Activated naive CD8-positive, alpha-beta T cell treated with anti-CD3 and anti-CD28 coated beads, Interleukin-2, amount 10 ng/mL, durations not matched to agents 7 days and 5 days (primary cell): ENCODE results near the gene VAC14. TPM values are rescaled to one million over a fixed set of nuclear protein-coding genes. Genes with fewer than 3 reads are reported as not detected.
"Not testable (repeated sequence)": the region's sequence is repeated elsewhere in the genome, so short reads cannot be mapped to it uniquely, and the experiment has no call there.

Source experiments
- ATAC-seq: fragments of 150-1000 bp; cut with Tn5 transposase; one replicate; pipeline ENCODE4 v1.10.0; 2021; ENCODE audit warnings: low read depth, moderate library complexity
- POLR2A ChIA-PET: fragments of 350-600 bp; sonication (Branson Sonifier 250); formaldehyde crosslinking; loops from one replicate; lab custom pipeline; 2021; ENCODE audit warnings: antibody characterized with exemption; lab: Charles Lee
- DNase-seq: peaks from one replicate; pipeline ENCODE4 v3.0.0; 2021
- H3K27ac Mint-ChIP-seq: one replicate; pipeline ENCODE4 v1.8.0; 2022; ENCODE audit warnings: mild to moderate bottlenecking, mixed read lengths
- H3K27me3 Mint-ChIP-seq: one replicate; pipeline ENCODE4 v1.8.0; 2022; ENCODE audit warnings: mild to moderate bottlenecking, moderate library complexity, mixed read lengths
- H3K36me3 Mint-ChIP-seq: one replicate; pipeline ENCODE4 v1.8.0; 2021; ENCODE audit warnings: mild to moderate bottlenecking, mixed read lengths
- H3K4me1 Mint-ChIP-seq: one replicate; pipeline ENCODE4 v1.8.0; 2021; ENCODE audit warnings: mixed read lengths
- H3K4me3 Mint-ChIP-seq: one replicate; pipeline ENCODE4 v1.8.0; 2022; ENCODE audit warnings: mild to moderate bottlenecking, moderate library complexity, mixed read lengths
- H3K9me3 Mint-ChIP-seq: one replicate; pipeline ENCODE4 v1.8.0; 2021; ENCODE audit warnings: mixed read lengths
- total RNA-seq, 2 experiments: library from RNA; stranded (reverse); gene quantifications; one replicate each; pipeline ENCODE4 v1.2.3, GENCODE V29; 2021

VAC14 gene
- 10 to 100 TPM; 34.4 to 36.9 TPM for total RNA-seq

DNA sequence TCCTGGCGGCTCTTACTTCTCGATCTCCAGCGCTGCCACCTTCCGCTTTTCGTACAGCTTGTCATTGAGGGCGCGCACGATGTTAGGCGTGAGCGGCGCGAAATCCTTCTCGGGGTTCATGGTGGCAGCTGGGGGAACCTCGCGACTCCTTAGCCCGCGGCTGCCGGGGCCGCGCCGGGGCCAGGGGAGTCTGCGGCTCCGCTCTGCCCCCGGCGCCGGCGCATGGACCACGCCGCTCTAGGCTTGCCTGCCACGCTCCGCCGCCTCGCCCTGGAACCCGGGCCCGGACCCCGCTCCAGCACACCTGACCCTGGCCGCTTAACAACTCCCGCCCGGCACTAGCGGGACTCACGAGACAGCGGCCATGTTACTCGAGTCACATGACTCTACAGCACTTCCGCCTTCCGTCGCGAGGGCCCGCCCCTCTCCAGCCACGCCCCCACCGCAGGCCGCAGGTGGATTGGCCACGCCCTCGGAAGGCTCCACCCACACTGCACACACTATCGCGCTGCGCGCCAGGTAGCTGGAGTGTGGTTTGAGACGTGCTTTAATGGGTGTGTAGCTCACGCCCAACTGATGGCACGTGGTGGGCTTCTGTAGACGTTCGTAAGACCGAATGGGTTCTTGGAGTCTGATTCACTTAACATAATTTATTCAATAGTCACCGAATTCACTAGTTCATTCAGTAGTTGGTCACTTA is at the start of gene VAC14:
Gene VAC14 (minus strand): TSS at position 378 of the 700 bp plus-strand sequence. CDS start 258 bp downstream, at position 120.
- Mint-ChIP-seq H3K27me3 (peaks cover 8% of the 10 kb centered on the region), H3K36me3 (no peaks in the 10 kb centered on the region), H3K27ac (peak within 1 kb of the TSS; percentile 94), H3K4me1 (peaks cover 15% of the 10 kb centered on the region), H3K9me3 (peaks cover 7% of the 10 kb centered on the region), H3K4me3 (peak within 1 kb of the TSS; percentile 92)
- ATAC-seq (peak; percentile 91), DNase-seq (peak; percentile 98)
- POLR2A ChIA-PET, result interaction anchor here (1.1 to 1.8 kb wide), 3 partner anchors 8 to 64 kb away, joined by 3 to 5 read pairs (median 4); no protein-coding TSS in a partner anchor

- DNase-seq, H3K4me1 Mint-ChIP-seq, H3K36me3 Mint-ChIP-seq, H3K27ac Mint-ChIP-seq, H3K4me3 Mint-ChIP-seq, POLR2A ChIA-PET, H3K9me3 Mint-ChIP-seq, ATAC-seq, H3K27me3 Mint-ChIP-seq: not testable (repeated sequence)
These were observed 22.6 kb upstream of the VAC14 start for GRCh38 chr16:70823498-70824118.

DNA sequence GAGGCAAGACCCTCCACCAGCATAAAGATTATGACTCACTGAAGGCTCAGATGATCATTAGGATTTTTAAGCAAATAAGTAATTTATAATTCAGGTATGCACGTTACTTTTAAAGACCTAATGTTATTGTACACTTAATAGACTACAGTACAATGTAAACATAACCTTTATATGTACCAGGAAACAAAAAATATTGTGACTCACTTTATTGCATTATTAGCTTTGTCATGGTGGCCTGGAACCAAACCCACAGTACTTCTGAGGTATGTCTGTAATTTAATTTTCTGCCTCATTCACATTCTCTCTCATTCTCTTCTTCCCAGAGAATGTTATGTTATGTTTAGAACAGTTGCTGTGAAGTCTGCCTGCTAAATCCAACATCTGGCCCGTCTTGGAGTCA is 21.8 kb upstream of the VAC14 start:
- POLR2A ChIA-PET, H3K27me3 Mint-ChIP-seq, H3K27ac Mint-ChIP-seq, H3K36me3 Mint-ChIP-seq, H3K4me3 Mint-ChIP-seq, H3K4me1 Mint-ChIP-seq, DNase-seq, ATAC-seq, H3K9me3 Mint-ChIP-seq: not testable (repeated sequence)

GRCh38 chr16:70818088-70818487 is 17.1 kb upstream of the VAC14 start:
- H3K36me3 Mint-ChIP-seq, POLR2A ChIA-PET, ATAC-seq: not testable (repeated sequence)

GRCh38 chr16:70809392-70810060 is 8.6 kb upstream of the VAC14 start:
- Mint-ChIP-seq H3K27me3 (peaks cover 21% of the 10 kb centered on the region), H3K4me1 (no peaks in the 10 kb centered on the region), H3K4me3 (no peak overlapping the region), H3K27ac (no peak overlapping the region), H3K9me3 (no peaks in the 10 kb centered on the region), H3K36me3 (no peaks in the 10 kb centered on the region)
- ATAC-seq, result no peak
- POLR2A ChIA-PET, result no interaction called here
- no peak for DNase-seq

More at GRCh38 chr16:70818088-70818487, 17.1 kb upstream of the VAC14 start:
- not testable (repeated sequence) for H3K4me1 Mint-ChIP-seq, DNase-seq, H3K27ac Mint-ChIP-seq, H3K4me3 Mint-ChIP-seq, H3K27me3 Mint-ChIP-seq, H3K9me3 Mint-ChIP-seq

- Mint-ChIP-seq H3K27me3 (peaks cover 27% of the 10 kb centered on the region), H3K4me1 (no peaks in the 10 kb centered on the region), H3K36me3 (no peaks in the 10 kb centered on the region), H3K4me3 (no peak overlapping the region), H3K9me3 (peaks cover 5% of the 10 kb centered on the region), H3K27ac (no peak overlapping the region)
- POLR2A ChIA-PET, result no interaction called here
- ATAC-seq (no peak), DNase-seq (no peak)
These were observed 7.4 kb upstream of the VAC14 start for GRCh38 chr16:70808371-70808770.

DNA sequence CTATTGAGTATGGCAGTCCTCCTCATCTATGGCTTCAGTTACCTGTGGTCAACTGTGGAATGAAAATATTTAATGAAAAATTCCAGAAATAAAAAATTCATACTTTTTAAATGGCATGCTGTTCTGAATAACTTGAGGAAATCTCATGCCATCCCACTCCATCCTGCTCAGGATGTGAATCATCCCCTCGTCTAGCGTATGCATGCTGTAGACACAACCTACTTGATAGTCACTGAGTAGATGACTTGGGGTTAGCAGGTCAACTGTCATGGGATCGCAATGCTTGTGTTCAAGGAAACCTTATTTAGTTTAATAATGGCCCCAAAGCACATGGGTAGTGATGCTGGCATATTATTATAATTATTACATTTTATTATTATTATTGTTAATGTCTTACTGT is 4.8 kb upstream of the VAC14 start:
- H3K9me3 Mint-ChIP-seq, result peaks cover 7% of the 10 kb centered on the region
- no peaks in the 10 kb centered on the region for H3K4me1 Mint-ChIP-seq
- no peaks in the 10 kb centered on the region for H3K36me3 Mint-ChIP-seq
- H3K27me3 Mint-ChIP-seq, result peaks cover 27% of the 10 kb centered on the region
- H3K4me3 Mint-ChIP-seq, result no peak overlapping the region
- no peak for ATAC-seq
- no peak overlapping the region for H3K27ac Mint-ChIP-seq
- no peak for DNase-seq
- POLR2A ChIA-PET, result no interaction called here

- no peak for DNase-seq
- H3K36me3 Mint-ChIP-seq, result no peaks in the 10 kb centered on the region
- peaks cover 24% of the 10 kb centered on the region for H3K27me3 Mint-ChIP-seq
- no peak overlapping the region for H3K4me3 Mint-ChIP-seq
- no peaks in the 10 kb centered on the region for H3K4me1 Mint-ChIP-seq
- H3K27ac Mint-ChIP-seq, result no peak overlapping the region
- H3K9me3 Mint-ChIP-seq, result peaks cover 7% of the 10 kb centered on the region
- ATAC-seq, result no peak
- POLR2A ChIA-PET, result no interaction called here
These were observed 4.4 kb upstream of the VAC14 start for GRCh38 chr16:70805380-70805779.

DNA sequence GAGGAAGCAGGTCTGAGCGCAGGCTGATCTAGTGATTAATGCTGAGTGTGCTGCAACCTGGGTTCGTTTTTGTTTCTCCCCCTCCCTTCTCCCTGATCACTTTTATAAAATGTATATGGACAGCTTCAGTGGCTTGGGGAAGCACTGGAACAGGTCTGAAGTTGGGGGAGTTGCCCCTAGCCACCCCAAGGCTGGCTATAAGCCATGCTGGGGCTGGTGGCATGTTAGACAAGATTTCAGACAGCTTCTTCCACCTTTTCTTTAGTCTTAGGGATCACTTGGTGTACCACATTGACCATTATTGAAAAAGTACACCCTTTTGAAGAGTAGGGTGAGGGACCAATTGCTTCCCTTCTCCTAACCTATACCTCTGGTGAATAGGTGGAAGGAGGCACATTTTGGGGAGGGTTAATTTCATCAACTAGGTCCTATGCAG is 3.8 kb upstream of the VAC14 start:
- ATAC-seq, result no peak
- POLR2A ChIA-PET, result no interaction called here
- no peak overlapping the region for H3K27ac Mint-ChIP-seq

GRCh38 chr16:70804153-70804733 is 3.3 kb upstream of the VAC14 start:
- Mint-ChIP-seq H3K27me3 (peaks cover 21% of the 10 kb centered on the region), H3K36me3 (no peaks in the 10 kb centered on the region), H3K4me3 (no peak overlapping the region), H3K4me1 (peaks cover 9% of the 10 kb centered on the region), H3K9me3 (peaks cover 7% of the 10 kb centered on the region), H3K27ac (no peak overlapping the region)
- DNase-seq, result no peak
- POLR2A ChIA-PET, result no interaction called here
- ATAC-seq, result no peak

More for the DNA sequence above, 3.8 kb upstream of the VAC14 start:
- peaks cover 21% of the 10 kb centered on the region for H3K27me3 Mint-ChIP-seq
- H3K36me3 Mint-ChIP-seq, result no peaks in the 10 kb centered on the region
- DNase-seq, result no peak
- peaks cover 7% of the 10 kb centered on the region for H3K9me3 Mint-ChIP-seq
- H3K4me1 Mint-ChIP-seq, result peaks cover 6% of the 10 kb centered on the region
- no peak overlapping the region for H3K4me3 Mint-ChIP-seq

GRCh38 chr16:70803319-70803718 is 2.4 kb upstream of the VAC14 start:
- Mint-ChIP-seq H3K4me1 (peaks cover 15% of the 10 kb centered on the region), H3K36me3 (no peaks in the 10 kb centered on the region)
- POLR2A ChIA-PET, result no interaction called here

DNA sequence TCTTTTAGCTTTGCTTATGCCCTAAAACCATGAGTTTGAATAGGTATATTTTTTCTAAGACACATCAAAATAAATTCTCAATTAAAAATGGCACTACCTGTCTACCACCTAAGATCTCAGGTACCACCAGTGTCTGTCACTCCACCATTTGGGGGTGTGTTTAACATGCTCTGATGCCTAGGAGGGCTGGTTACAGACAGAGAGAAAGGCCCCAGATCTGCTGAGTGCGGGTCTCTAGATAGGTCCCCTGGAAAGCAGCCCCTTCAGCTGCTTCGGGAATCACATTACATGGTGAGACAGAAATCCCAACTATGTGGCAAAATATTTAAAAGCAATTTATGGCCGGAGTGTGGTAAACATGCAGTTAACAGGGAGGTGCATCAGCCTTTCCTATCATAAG is 653 bp upstream of the VAC14 start:
- DNase-seq (no peak), ATAC-seq (no peak)
- Mint-ChIP-seq H3K9me3 (peaks cover 7% of the 10 kb centered on the region), H3K27me3 (peaks cover 9% of the 10 kb centered on the region), H3K4me1 (peaks cover 15% of the 10 kb centered on the region), H3K4me3 (peak overlapping the region; percentile 92), H3K27ac (no peak overlapping the region), H3K36me3 (no peaks in the 10 kb centered on the region)
- POLR2A ChIA-PET, result interaction anchor here (1.1 to 1.8 kb wide), 2 partner anchors 9 to 22 kb away, joined by 3 to 5 read pairs; no protein-coding TSS in a partner anchor

More at GRCh38 chr16:70803319-70803718, 2.4 kb upstream of the VAC14 start:
- H3K27ac Mint-ChIP-seq, result no peak overlapping the region
- DNase-seq, result no peak
- no peak for ATAC-seq
- no peak overlapping the region for H3K4me3 Mint-ChIP-seq
- peaks cover 7% of the 10 kb centered on the region for H3K9me3 Mint-ChIP-seq
- peaks cover 21% of the 10 kb centered on the region for H3K27me3 Mint-ChIP-seq

DNA sequence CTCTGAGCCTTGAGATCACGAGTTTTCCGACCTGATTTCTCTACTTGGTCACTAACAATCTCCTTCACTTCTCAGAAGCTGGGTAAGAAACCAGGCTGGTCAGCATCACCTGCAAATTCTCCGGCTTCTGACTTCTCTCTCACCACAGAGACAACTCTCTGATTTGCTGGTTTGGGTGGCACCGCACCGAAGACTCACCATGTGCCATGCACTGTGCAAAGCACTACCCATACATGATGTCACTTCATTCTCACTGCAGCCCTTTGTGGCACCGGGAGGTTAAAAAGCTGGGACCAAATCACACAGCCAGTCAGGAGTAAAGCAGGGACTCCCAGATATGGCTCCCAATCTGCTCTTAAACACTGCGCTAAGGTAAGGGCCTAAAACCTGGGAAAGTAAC is 647 bp downstream of the VAC14 start:
- ATAC-seq, result peak; percentile 4
- no peak for DNase-seq
- Mint-ChIP-seq H3K4me1 (peaks cover 15% of the 10 kb centered on the region), H3K9me3 (peaks cover 7% of the 10 kb centered on the region), H3K27me3 (peaks cover 8% of the 10 kb centered on the region), H3K4me3 (peak overlapping the region; percentile 92), H3K27ac (peak overlapping the region; percentile 94), H3K36me3 (no peaks in the 10 kb centered on the region)
- POLR2A ChIA-PET, result interaction anchor here (1.6 to 1.8 kb wide), 2 partner anchors 21 to 63 kb away, joined by 4 to 5 read pairs; no protein-coding TSS in a partner anchor
